Measurements from ENCODE around the gene TMX2.

DNA sequence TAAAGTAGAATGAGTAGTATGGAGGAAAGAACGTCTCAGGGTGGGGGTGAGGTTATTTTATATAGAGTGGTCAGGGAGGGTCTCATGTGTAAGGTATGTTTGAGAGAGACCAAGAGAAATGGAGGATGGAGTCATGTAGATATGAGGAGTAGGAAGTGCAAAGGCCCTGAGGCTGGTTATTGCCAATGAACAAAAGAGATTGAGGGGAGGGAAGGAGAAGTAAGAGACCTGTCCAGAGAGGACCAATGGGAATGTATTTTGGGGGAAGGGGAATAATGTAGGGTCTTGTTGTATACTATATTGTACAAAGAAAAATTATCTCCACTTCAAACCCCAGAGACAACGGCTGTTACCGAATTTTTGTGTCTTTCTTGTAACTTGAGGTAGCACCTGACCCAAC lies 59.0 kb downstream of the TMX2 start:
- TF ChIP-seq EZH2 (IDR thresholded peaks at IDR 0.05) (no peak), POLR2AphosphoS5 (IDR thresholded peaks at IDR 0.05; ENCODE audit: borderline replicate concordance, low read depth, low read length) (no peak)
